ENCODE data around the gene TAS2R1. TPM values are rescaled to one million over a fixed set of nuclear protein-coding genes. Genes with fewer than 3 reads are reported as not detected.

TAS2R1 gene
- total RNA-seq, 1 donor from 2014 or later, result not detected

GRCh38 chr5:9644630-9645029 lies 14.5 kb upstream of the TAS2R1 start:
- intact Hi-C loops (cut with micrococcal nuclease), result no loop called here
- H3K4me3 Mint-ChIP-seq (ENCODE audit: low read depth), result no peak overlapping the region

GRCh38 chr5:9642621-9643020 lies 12.5 kb upstream of the TAS2R1 start:
- Mint-ChIP-seq H3K9me3 (peaks cover 19% of the 10 kb centered on the region), H3K36me3 (ENCODE audit: low read depth) (no peaks in the 10 kb centered on the region), H3K27me3 (ENCODE audit: low read depth) (no peaks in the 10 kb centered on the region), H3K4me3 (ENCODE audit: low read depth) (no peak overlapping the region), H3K27ac (no peak overlapping the region), H3K4me1 (ENCODE audit: low read depth) (no peaks in the 10 kb centered on the region)
- no peak for DNase-seq (ENCODE audit: low spot score)
- intact Hi-C loops (cut with micrococcal nuclease), result no loop called here

More at GRCh38 chr5:9644630-9645029, 14.5 kb upstream of the TAS2R1 start:
- no peaks in the 10 kb centered on the region for H3K36me3 Mint-ChIP-seq (ENCODE audit: low read depth)
- no peaks in the 10 kb centered on the region for H3K27me3 Mint-ChIP-seq (ENCODE audit: low read depth)
- peaks cover 2% of the 10 kb centered on the region for H3K9me3 Mint-ChIP-seq
- H3K4me1 Mint-ChIP-seq (ENCODE audit: low read depth), result no peaks in the 10 kb centered on the region
- no peak overlapping the region for H3K27ac Mint-ChIP-seq
- DNase-seq (ENCODE audit: low spot score), result no peak

GRCh38 chr5:9641806-9642355 lies 11.7 kb upstream of the TAS2R1 start:
- Mint-ChIP-seq H3K27me3 (ENCODE audit: low read depth) (no peaks in the 10 kb centered on the region), H3K36me3 (ENCODE audit: low read depth) (no peaks in the 10 kb centered on the region), H3K4me3 (ENCODE audit: low read depth) (no peak overlapping the region), H3K27ac (no peak overlapping the region), H3K4me1 (ENCODE audit: low read depth) (no peaks in the 10 kb centered on the region), H3K9me3 (peaks cover 19% of the 10 kb centered on the region)
- DNase-seq (ENCODE audit: low spot score), result no peak
- intact Hi-C loops (cut with micrococcal nuclease), result no loop called here

GRCh38 chr5:9632495-9632894 lies 2.3 kb upstream of the TAS2R1 start:
- Mint-ChIP-seq H3K27me3 (ENCODE audit: low read depth) (no peaks in the 10 kb centered on the region), H3K4me3 (ENCODE audit: low read depth) (no peak overlapping the region), H3K27ac (no peak overlapping the region), H3K36me3 (ENCODE audit: low read depth) (no peaks in the 10 kb centered on the region), H3K9me3 (peaks cover 19% of the 10 kb centered on the region), H3K4me1 (ENCODE audit: low read depth) (no peaks in the 10 kb centered on the region)
- no peak for DNase-seq (ENCODE audit: low spot score)
- intact Hi-C loops (cut with micrococcal nuclease), result no loop called here

- intact Hi-C loops (cut with micrococcal nuclease), result no loop called here
- Mint-ChIP-seq H3K27me3 (ENCODE audit: low read depth) (no peaks in the 10 kb centered on the region), H3K4me3 (ENCODE audit: low read depth) (no peak overlapping the region), H3K4me1 (ENCODE audit: low read depth) (no peaks in the 10 kb centered on the region), H3K36me3 (ENCODE audit: low read depth) (no peaks in the 10 kb centered on the region), H3K27ac (no peak overlapping the region), H3K9me3 (peaks cover 18% of the 10 kb centered on the region)
- no peak for DNase-seq (ENCODE audit: low spot score)
Measured at GRCh38 chr5:9627541-9627940, 2.6 kb downstream of the TAS2R1 start.

- H3K27me3 Mint-ChIP-seq (ENCODE audit: low read depth), result no peaks in the 10 kb centered on the region
Measured at GRCh38 chr5:9626955-9627354, 3.2 kb downstream of the TAS2R1 start.

GRCh38 chr5:9625731-9626130 lies 4.4 kb downstream of the TAS2R1 start:
- Mint-ChIP-seq H3K4me3 (ENCODE audit: low read depth) (no peak overlapping the region), H3K36me3 (ENCODE audit: low read depth) (no peaks in the 10 kb centered on the region), H3K4me1 (ENCODE audit: low read depth) (no peaks in the 10 kb centered on the region), H3K27me3 (ENCODE audit: low read depth) (no peaks in the 10 kb centered on the region), H3K9me3 (peaks cover 15% of the 10 kb centered on the region), H3K27ac (no peak overlapping the region)
- no peak for DNase-seq (ENCODE audit: low spot score)
- intact Hi-C loops (cut with micrococcal nuclease), result no loop called here

More at GRCh38 chr5:9626955-9627354, 3.2 kb downstream of the TAS2R1 start:
- DNase-seq (ENCODE audit: low spot score), result no peak
- no peak overlapping the region for H3K4me3 Mint-ChIP-seq (ENCODE audit: low read depth)
- H3K27ac Mint-ChIP-seq, result no peak overlapping the region
- intact Hi-C loops (cut with micrococcal nuclease), result no loop called here
- H3K36me3 Mint-ChIP-seq (ENCODE audit: low read depth), result no peaks in the 10 kb centered on the region
- H3K9me3 Mint-ChIP-seq, result peaks cover 15% of the 10 kb centered on the region
- H3K4me1 Mint-ChIP-seq (ENCODE audit: low read depth), result no peaks in the 10 kb centered on the region

- DNase-seq (ENCODE audit: low spot score), result no peak
- no peaks in the 10 kb centered on the region for H3K4me1 Mint-ChIP-seq (ENCODE audit: low read depth)
- H3K4me3 Mint-ChIP-seq (ENCODE audit: low read depth), result no peak overlapping the region
- H3K27ac Mint-ChIP-seq, result no peak overlapping the region
- no peaks in the 10 kb centered on the region for H3K27me3 Mint-ChIP-seq (ENCODE audit: low read depth)
- intact Hi-C loops (cut with micrococcal nuclease), result no loop called here
- H3K36me3 Mint-ChIP-seq (ENCODE audit: low read depth), result no peaks in the 10 kb centered on the region
- H3K9me3 Mint-ChIP-seq, result peaks cover 15% of the 10 kb centered on the region
Measured at GRCh38 chr5:9625286-9625685, 4.9 kb downstream of the TAS2R1 start.

DNA sequence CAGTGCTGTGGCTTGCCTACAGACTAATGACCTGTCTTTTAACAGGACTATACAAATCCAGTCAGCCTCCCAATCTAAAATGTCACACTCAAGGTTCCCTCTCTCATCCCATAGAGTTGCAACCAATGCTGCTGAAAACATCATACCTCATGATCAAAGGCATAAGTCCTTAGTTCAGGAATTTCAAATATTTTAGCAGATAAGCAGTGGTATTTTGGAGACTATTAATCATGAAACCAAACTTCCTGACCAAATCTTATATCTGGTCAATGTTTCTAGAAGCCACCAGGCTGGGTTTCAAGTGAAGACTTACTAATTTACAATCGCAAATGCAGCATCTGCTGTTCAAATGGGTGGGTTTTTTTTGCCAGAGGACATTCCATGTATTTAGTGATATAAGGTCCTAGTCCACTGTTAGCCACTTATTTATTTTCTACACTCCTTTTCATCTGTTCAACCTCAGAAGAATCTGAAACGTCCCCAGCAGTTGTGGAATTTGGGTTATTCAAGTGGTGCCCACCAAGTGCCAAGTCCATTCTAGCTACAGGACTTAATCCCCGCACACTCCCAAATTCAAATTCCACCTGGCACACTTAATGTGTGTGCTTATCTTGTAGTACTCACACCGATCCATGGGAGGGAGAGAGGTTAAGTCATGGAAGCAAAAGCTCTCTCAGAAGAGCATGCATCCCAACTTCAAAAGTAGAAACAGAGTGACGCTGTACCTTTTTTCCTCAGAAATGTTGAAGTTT lies 5.8 kb downstream of the TAS2R1 start:
- H3K27ac Mint-ChIP-seq, result no peak overlapping the region
- H3K4me3 Mint-ChIP-seq (ENCODE audit: low read depth), result no peak overlapping the region
- intact Hi-C loops (cut with micrococcal nuclease), result no loop called here
- no peak for DNase-seq (ENCODE audit: low spot score)
- H3K9me3 Mint-ChIP-seq, result peaks cover 15% of the 10 kb centered on the region
- H3K4me1 Mint-ChIP-seq (ENCODE audit: low read depth), result no peaks in the 10 kb centered on the region
- H3K27me3 Mint-ChIP-seq (ENCODE audit: low read depth), result no peaks in the 10 kb centered on the region
- no peaks in the 10 kb centered on the region for H3K36me3 Mint-ChIP-seq (ENCODE audit: low read depth)

DNA sequence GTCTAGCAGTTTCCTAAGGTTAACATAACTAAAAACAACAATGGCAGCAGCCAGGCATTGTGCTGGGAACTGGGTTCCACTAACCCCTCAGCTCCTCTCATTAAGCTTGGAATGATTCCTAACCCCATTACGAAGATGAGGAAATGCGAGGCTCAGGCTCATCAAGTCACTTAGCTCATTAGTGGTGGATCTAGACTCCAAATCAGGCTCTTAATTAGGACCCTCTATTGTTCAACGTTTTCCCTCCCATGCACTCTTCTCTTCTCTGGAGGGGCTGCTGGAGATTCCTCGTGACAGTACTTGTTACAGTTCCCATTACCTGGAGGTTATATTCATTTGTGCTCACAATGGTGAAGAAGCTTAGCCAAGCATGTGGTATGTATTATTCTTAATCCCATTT lies 6.5 kb downstream of the TAS2R1 start:
- no peak overlapping the region for H3K27ac Mint-ChIP-seq
- intact Hi-C loops (cut with micrococcal nuclease), result no loop called here
- no peak for DNase-seq (ENCODE audit: low spot score)
- no peak overlapping the region for H3K4me3 Mint-ChIP-seq (ENCODE audit: low read depth)
- H3K36me3 Mint-ChIP-seq (ENCODE audit: low read depth), result no peaks in the 10 kb centered on the region
- H3K4me1 Mint-ChIP-seq (ENCODE audit: low read depth), result no peaks in the 10 kb centered on the region
- H3K27me3 Mint-ChIP-seq (ENCODE audit: low read depth), result no peaks in the 10 kb centered on the region
- peaks cover 14% of the 10 kb centered on the region for H3K9me3 Mint-ChIP-seq

DNA sequence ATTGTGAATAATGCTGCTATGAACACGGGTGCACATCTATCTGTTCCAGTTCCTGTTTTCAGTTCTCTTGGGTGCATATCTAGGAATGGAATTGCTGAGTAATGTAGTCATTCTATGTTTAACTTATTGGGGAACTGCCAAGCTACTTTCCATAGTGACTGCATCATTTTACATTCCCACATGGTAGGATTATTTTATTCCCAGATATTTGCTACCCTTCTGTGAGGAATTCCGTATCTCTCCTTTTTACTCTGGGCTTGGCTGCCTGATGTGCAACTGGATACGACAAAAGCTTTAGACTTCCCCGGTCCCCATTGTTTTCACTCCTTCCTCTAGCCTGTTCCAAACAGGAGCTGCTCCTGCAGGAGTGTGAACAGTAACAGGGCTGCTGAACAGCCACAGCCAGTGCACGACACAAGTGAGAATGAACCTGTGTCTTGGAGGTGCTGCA lies 7.2 kb downstream of the TAS2R1 start:
- H3K9me3 Mint-ChIP-seq, result peaks cover 15% of the 10 kb centered on the region
- no peak overlapping the region for H3K4me3 Mint-ChIP-seq (ENCODE audit: low read depth)
- intact Hi-C loops (cut with micrococcal nuclease), result no loop called here
- no peak overlapping the region for H3K27ac Mint-ChIP-seq
- H3K27me3 Mint-ChIP-seq (ENCODE audit: low read depth), result no peaks in the 10 kb centered on the region
- no peak for DNase-seq (ENCODE audit: low spot score)
- no peaks in the 10 kb centered on the region for H3K36me3 Mint-ChIP-seq (ENCODE audit: low read depth)
- no peaks in the 10 kb centered on the region for H3K4me1 Mint-ChIP-seq (ENCODE audit: low read depth)

DNA sequence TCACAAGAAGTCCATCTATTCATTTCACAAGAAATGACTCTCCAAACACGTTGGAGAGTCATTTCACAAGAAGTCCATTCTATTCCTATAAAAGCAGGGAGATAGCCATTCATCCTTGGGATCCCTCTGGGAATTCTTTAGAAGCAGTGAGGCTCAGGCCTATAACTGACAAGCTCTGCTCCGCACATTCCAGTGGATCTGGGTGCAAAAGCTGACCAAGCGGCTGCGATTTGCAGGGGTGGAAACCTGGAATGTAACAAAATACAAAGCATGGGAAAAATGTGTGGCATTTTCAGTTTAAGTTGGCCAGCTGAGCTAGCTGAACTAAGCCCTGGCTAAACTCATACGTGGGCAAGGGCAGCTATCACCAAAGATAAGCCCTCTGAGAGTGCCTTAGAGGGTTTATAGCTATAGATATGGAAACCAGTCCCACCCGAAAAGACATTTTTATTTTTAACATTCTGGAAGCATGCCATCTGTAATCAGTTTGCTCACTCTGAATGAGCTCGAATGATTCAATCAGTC lies 8.7 kb downstream of the TAS2R1 start:
- Mint-ChIP-seq H3K4me1 (ENCODE audit: low read depth) (no peaks in the 10 kb centered on the region), H3K27ac (no peak overlapping the region), H3K4me3 (ENCODE audit: low read depth) (no peak overlapping the region), H3K27me3 (ENCODE audit: low read depth) (no peaks in the 10 kb centered on the region), H3K9me3 (peaks cover 15% of the 10 kb centered on the region), H3K36me3 (ENCODE audit: low read depth) (no peaks in the 10 kb centered on the region)
- intact Hi-C loops (cut with micrococcal nuclease), result no loop called here
- no peak for DNase-seq (ENCODE audit: low spot score)

- Mint-ChIP-seq H3K36me3 (ENCODE audit: low read depth) (no peaks in the 10 kb centered on the region), H3K4me3 (ENCODE audit: low read depth) (no peak overlapping the region), H3K27ac (no peak overlapping the region), H3K4me1 (ENCODE audit: low read depth) (no peaks in the 10 kb centered on the region), H3K9me3 (peaks cover 8% of the 10 kb centered on the region), H3K27me3 (ENCODE audit: low read depth) (no peaks in the 10 kb centered on the region)
- no peak for DNase-seq (ENCODE audit: low spot score)
- intact Hi-C loops (cut with micrococcal nuclease), result no loop called here
Measured at GRCh38 chr5:9619331-9620092, 10.6 kb downstream of the TAS2R1 start.
